Effector memory CD8-positive, alpha-beta T cell (primary cell): ENCODE results near the gene CNTN4.

Experiments used
- ATAC-seq: fragments of 150-1000 bp; cut with Tn5 transposase; replicated peaks from 2 replicates; pipeline ENCODE4 v1.10.0; 2021; ENCODE audit warnings: mild to moderate bottlenecking, moderate library complexity
- DNase-seq, 3 experiments: peaks; one replicate each; pipeline ENCODE4 v3.0.0; 2021
- H3K27ac Mint-ChIP-seq, 2 donors: one replicate each; pipeline ENCODE4 v1.8.0; 2022; ENCODE audit warnings: mild to moderate bottlenecking in 2 of 2, mixed read lengths in 2 of 2, moderate library complexity in 2 of 2
- H3K27me3 Mint-ChIP-seq, 2 donors: one replicate each; pipeline ENCODE4 v1.8.0; 2022; ENCODE audit warnings: mixed read lengths in 2 of 2
- H3K36me3 Mint-ChIP-seq: one replicate; pipeline ENCODE4 v1.8.0; 2022; ENCODE audit warnings: mild to moderate bottlenecking, moderate library complexity, mixed read lengths; ENCODE audit not compliant: insufficient read depth
- H3K4me1 Mint-ChIP-seq, 2 donors: one replicate each; pipeline ENCODE4 v1.8.0; 2022; ENCODE audit warnings: low read depth in 2 of 2, mixed read lengths in 2 of 2
- H3K4me3 Mint-ChIP-seq, 2 donors: one replicate each; pipeline ENCODE4 v1.8.0; 2022; ENCODE audit warnings: mild to moderate bottlenecking in 2 of 2, mixed read lengths in 2 of 2, moderate library complexity in 2 of 2
- H3K9me3 Mint-ChIP-seq, 2 donors: one replicate each; pipeline ENCODE4 v1.8.0; 2022; ENCODE audit warnings: mixed read lengths in 2 of 2

The CNTN4 gene

DNA sequence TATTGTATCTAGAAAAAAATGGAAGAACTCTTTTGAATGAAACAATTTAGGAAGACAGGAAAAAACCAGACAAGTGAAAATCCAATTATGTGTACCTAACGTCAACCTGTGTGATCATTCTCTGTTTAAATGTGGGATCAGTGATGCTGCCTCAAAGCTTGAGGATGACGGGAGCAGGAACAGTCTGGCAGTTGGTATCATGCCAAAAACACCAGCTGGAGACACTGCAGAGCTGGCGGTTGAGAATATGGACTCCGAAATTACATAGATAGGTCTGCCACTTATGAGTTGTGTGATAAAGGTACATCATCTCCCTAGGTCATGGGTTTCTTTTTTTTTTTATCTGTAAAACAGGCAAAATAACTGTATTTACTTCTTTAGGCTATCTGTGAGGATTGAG is 480.5 kb downstream of the CNTN4 start:
- Mint-ChIP-seq H3K27me3 (peaks cover 0 to 8% of the 10 kb centered on the region in 2 donors), H3K27ac (no peak overlapping the region), H3K4me1 (no peaks in the 10 kb centered on the region), H3K36me3 (no peaks in the 10 kb centered on the region), H3K9me3 (no peaks in the 10 kb centered on the region), H3K4me3 (no peak overlapping the region)
- ATAC-seq (no peak), DNase-seq (no peak)

DNA sequence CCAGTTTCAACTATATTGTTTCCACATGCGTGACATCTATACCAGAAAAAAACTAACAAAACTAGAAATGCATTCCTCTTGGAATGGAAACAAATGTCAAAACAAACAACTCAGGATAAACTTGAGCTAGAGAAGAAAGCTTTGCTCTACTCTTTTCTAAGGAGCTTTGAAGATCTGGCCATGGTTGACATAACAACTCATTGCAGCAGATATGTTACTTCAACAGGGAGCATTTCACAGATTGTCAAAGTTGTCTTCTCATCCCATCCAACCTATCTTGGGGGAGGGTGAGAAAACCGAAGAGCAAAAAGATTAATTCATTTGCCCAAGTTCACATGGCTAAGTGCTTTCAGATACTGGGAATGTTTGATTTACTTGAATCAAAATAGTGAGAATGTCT is 484.4 kb downstream of the CNTN4 start:
- DNase-seq (no peak), ATAC-seq (no peak)
- Mint-ChIP-seq H3K4me1 (no peaks in the 10 kb centered on the region), H3K4me3 (no peak overlapping the region), H3K27ac (no peak overlapping the region), H3K9me3 (no peaks in the 10 kb centered on the region), H3K27me3 (peaks cover 0 to 4% of the 10 kb centered on the region in 2 donors), H3K36me3 (peaks cover 3% of the 10 kb centered on the region)

DNA sequence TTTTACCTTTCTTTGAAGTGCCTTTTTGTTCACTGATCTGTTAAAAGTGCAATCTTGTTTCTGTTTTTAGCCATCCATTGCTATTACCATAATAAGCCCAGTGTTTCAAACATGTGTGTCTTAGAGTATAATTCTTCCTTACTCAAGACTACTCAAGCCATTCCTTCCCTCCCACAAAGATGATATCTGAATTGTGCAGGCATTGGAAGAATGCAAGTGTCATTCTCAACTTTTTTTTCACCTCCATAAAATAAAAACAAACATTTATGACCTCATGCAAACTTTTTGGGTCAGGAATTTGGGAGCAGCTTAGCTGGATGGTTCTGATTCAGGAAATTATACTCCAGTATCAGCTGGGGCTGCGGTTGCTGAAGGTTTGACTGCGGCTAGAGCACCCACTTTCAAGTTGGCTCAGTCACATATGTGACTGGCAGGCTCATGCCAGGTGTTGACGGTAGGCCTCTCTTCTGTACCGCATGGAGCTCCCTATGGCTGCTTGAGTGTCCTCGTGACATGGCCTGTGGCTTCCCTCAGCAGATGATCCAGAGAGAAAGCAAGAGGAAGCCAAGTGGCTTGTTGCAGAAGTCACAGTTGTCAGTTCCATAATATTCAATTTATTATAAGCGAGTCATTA is 490.8 kb downstream of the CNTN4 start:
- H3K27me3 Mint-ChIP-seq, result no peaks in the 10 kb centered on the region

DNA sequence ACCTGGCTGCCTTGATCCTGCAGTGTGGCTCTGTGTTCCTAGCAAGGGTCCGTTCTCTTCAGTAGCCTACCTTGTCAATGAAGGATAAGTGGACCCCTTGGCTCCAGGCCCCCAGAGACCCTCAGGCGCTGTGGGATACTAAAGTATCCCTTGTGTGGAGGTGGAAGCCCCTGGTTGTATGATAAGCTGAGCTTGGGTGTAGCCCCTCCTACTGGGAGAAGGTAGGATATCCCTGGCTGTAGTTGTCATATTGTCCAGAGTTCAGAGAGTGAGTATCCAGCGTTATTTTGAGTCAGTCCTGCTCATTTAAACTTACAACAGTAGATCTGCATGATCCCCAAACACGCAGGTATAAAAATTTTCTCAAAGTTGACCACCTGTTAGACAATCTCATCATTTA is 496.8 kb downstream of the CNTN4 start:
- ATAC-seq (no peak), DNase-seq (no peak)
- no peaks in the 10 kb centered on the region for H3K27me3 Mint-ChIP-seq
- no peak overlapping the region for H3K4me3 Mint-ChIP-seq
- H3K9me3 Mint-ChIP-seq, result peaks cover 0 to 2% of the 10 kb centered on the region in 2 donors
- no peaks in the 10 kb centered on the region for H3K36me3 Mint-ChIP-seq
- no peak overlapping the region for H3K27ac Mint-ChIP-seq
- H3K4me1 Mint-ChIP-seq, result no peaks in the 10 kb centered on the region

More for the DNA sequence above, 490.8 kb downstream of the CNTN4 start:
- no peak for ATAC-seq
- no peak for DNase-seq
- no peak overlapping the region for H3K27ac Mint-ChIP-seq
- peaks cover 0 to 3% of the 10 kb centered on the region in 2 donors for H3K9me3 Mint-ChIP-seq
- H3K4me3 Mint-ChIP-seq, result no peak overlapping the region
- H3K4me1 Mint-ChIP-seq, result no peaks in the 10 kb centered on the region
- peaks cover 3% of the 10 kb centered on the region for H3K36me3 Mint-ChIP-seq

DNA sequence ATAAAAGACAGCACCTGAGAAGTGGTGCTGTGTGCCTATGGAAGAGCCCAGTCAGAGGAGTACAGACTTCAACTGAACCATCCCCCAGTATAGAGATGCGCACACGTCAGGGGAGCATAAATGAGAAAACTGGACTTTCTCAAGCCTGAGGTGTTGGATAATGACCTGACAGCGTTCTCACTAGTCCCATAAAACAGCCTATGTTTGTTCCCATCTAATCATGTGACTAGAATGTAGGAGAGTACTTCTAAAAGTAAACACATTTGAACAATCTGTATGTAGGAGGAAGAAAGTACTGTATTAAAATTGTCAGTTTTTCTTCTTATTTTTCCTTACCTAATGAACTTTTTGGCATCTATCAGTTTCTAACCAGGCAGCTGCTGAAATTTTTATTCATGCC is 498.9 kb downstream of the CNTN4 start:
- no peak overlapping the region for H3K27ac Mint-ChIP-seq
- H3K4me1 Mint-ChIP-seq, result no peaks in the 10 kb centered on the region
- H3K9me3 Mint-ChIP-seq, result no peaks in the 10 kb centered on the region
- H3K4me3 Mint-ChIP-seq, result no peak overlapping the region
- DNase-seq (no peak), ATAC-seq (no peak)
- no peaks in the 10 kb centered on the region for H3K36me3 Mint-ChIP-seq
- no peaks in the 10 kb centered on the region for H3K27me3 Mint-ChIP-seq

DNA sequence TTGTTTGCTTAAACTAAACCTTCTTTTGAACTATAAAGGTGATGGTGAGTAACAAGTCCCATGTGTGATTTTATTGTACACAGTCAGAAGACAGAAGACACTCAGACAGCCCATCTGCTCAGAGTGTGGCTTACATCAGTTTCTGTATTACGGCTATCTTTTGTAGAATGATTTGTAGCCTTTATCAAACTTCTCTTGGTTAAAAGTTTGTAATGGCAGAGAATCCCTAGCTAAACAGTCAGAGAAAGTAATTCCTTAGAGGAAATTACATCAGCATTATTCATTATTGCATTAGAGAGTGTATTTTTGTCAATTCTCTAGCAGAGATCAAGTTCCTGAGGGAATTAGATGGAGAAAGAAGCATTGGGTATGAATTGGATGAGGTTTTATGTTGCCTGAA is 500.8 kb downstream of the CNTN4 start:
- no peaks in the 10 kb centered on the region for H3K36me3 Mint-ChIP-seq
- H3K27me3 Mint-ChIP-seq, result no peaks in the 10 kb centered on the region
- H3K9me3 Mint-ChIP-seq, result no peaks in the 10 kb centered on the region
- no peak overlapping the region for H3K27ac Mint-ChIP-seq
- H3K4me1 Mint-ChIP-seq, result no peaks in the 10 kb centered on the region
- ATAC-seq (no peak), DNase-seq (no peak)
- H3K4me3 Mint-ChIP-seq, result no peak overlapping the region

DNA sequence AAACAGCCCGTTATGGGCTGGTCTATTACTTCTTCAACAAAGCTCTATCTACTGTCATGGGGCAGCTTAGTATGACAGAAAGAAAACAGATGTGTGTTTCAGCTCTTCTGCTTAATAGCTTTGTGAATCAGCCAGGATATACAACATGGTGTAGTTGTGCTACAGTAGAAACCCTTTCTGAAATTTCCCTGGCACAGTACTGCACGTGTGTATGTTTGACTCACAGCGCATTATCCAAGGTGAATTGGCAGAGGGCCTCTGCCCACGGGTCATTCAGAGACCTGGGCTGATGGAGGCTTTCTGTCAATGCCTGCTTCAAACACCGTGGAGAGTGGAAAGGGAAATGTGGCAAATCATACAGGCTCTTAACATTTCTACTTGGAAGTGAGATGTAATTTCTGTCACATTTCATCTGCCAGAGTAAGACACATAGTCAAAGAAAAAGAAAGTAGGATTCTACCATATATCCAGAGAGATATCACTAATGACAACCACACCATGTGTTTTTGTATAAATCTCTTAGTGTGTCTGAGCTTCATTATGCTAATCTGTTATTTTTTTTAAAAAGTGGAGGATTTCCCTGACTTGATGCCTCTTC is 505.1 kb downstream of the CNTN4 start:
- ATAC-seq (no peak), DNase-seq (no peak)
- Mint-ChIP-seq H3K27me3 (no peaks in the 10 kb centered on the region), H3K4me3 (no peak overlapping the region), H3K9me3 (no peaks in the 10 kb centered on the region), H3K36me3 (no peaks in the 10 kb centered on the region), H3K27ac (no peak overlapping the region), H3K4me1 (no peaks in the 10 kb centered on the region)

DNA sequence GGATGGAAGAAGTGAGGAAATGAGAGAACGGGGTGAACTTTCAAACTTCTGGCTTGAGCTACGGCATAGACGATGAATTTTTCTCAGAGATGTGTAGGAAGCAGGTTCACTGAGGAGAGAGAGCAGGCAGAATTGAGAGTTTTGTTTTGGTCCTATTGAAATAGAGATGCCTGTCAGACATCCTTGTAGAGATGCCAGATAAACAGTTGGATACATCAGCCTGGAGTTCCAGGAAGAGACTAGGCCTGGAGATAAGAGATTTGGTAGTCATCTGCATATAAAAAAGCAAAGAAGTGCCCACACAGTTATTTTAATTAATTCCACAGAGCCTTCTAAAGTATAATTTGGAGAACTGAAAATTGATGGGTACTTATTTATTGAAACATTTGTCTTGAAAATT is 515.9 kb downstream of the CNTN4 start:
- no peaks in the 10 kb centered on the region for H3K4me1 Mint-ChIP-seq
- H3K36me3 Mint-ChIP-seq, result no peaks in the 10 kb centered on the region
- no peak overlapping the region for H3K4me3 Mint-ChIP-seq
- ATAC-seq (no peak), DNase-seq (no peak)
- no peak overlapping the region for H3K27ac Mint-ChIP-seq
- H3K9me3 Mint-ChIP-seq, result peaks cover 4 to 5% of the 10 kb centered on the region in 2 donors
- H3K27me3 Mint-ChIP-seq, result no peaks in the 10 kb centered on the region

DNA sequence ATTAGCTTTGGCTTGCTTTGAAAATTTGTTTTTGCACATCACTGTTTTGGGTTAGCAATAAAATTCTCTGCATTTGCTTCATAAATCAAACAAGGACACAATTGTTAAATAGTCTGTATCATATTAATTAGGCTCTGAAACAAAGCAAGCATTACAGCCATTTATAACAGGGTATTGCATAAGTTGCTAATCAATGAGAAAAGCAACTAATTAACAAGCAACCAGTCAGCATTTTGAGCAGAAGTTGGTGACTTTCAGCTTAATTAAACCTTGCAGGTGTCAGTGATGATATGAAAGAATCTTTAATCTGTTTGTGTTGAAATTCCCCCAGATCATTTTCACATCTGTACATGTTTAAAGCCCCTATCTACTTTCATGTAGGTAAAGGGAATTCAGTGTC is 516.4 kb downstream of the CNTN4 start:
- no peaks in the 10 kb centered on the region for H3K27me3 Mint-ChIP-seq
- H3K4me3 Mint-ChIP-seq, result no peak overlapping the region
- no peak overlapping the region for H3K27ac Mint-ChIP-seq

DNA sequence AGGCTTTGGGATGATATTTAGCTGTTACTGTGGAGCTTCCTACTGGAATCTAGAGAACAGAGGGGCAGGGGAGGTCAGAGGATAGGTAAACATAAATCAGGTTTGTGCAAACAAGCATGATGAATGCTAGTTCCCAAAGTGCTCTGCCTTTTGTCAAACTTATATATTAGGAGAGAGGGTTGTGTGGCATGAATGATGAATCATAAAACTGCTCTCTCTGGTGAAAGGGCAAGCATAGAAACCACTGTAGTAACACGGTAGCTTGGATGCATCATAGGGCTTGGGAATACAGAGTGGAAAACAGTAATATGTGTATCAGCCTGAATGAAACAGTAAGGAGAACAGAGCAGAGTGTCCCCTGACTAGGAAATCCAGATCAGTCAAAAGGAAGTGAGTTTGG is 524.8 kb downstream of the CNTN4 start:
- no peaks in the 10 kb centered on the region for H3K4me1 Mint-ChIP-seq
- DNase-seq, result no peak
- ATAC-seq, result no peak
- H3K4me3 Mint-ChIP-seq, result no peak overlapping the region
- no peaks in the 10 kb centered on the region for H3K36me3 Mint-ChIP-seq
- H3K27me3 Mint-ChIP-seq, result no peaks in the 10 kb centered on the region
- H3K27ac Mint-ChIP-seq, result no peak overlapping the region
- no peaks in the 10 kb centered on the region for H3K9me3 Mint-ChIP-seq

More for the DNA sequence above, 516.4 kb downstream of the CNTN4 start:
- no peaks in the 10 kb centered on the region for H3K36me3 Mint-ChIP-seq
- no peaks in the 10 kb centered on the region for H3K4me1 Mint-ChIP-seq
- H3K9me3 Mint-ChIP-seq, result peaks cover 4 to 5% of the 10 kb centered on the region in 2 donors
- DNase-seq, result no peak
- no peak for ATAC-seq

DNA sequence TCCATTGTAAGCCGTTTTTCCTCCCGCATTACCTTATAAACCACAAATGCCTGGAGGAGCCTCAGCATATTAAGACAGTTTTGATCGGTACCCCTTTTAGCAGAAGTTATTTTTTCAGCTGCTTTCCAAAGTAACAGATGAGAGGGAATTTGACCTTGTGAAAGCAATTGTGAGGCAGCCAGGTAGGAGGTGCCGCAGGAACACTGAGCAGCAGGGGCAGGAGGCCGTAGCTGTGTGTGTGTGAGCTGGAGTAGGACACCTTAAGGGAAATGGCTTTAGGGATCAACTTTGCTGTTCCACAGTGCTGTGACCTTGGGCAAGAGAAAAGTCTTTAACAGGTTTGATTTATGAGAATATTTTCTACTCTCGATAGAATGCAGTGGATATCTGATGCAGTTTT is 529.5 kb downstream of the CNTN4 start:
- ATAC-seq (no peak), DNase-seq (no peak)
- H3K27me3 Mint-ChIP-seq, result no peaks in the 10 kb centered on the region
- H3K4me1 Mint-ChIP-seq, result no peaks in the 10 kb centered on the region
- H3K27ac Mint-ChIP-seq, result no peak overlapping the region
- H3K9me3 Mint-ChIP-seq, result no peaks in the 10 kb centered on the region
- no peak overlapping the region for H3K4me3 Mint-ChIP-seq
- no peaks in the 10 kb centered on the region for H3K36me3 Mint-ChIP-seq

DNA sequence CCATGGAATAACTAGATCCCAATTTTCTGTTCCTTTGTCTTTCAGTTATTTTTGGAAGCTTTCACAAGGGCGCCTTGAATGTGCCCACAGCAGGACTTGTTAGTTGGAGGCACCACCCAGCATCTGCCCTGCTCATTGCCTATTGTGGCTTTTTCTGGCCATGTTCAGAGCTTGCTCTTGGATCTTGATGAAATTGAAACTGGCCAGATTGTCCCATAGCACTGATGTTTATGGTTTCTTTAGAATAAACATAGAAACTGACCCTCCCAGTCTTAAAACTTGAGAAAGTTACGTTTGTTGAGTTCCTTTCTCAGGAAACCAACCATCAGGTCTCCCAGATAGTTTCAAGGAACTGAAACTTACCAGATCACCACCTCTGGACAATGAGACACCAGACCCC is 536.8 kb downstream of the CNTN4 start:
- Mint-ChIP-seq H3K9me3 (peaks cover 0 to 2% of the 10 kb centered on the region in 2 donors), H3K4me1 (no peaks in the 10 kb centered on the region), H3K4me3 (no peak overlapping the region), H3K36me3 (no peaks in the 10 kb centered on the region), H3K27me3 (no peaks in the 10 kb centered on the region), H3K27ac (no peak overlapping the region)
- no peak for ATAC-seq
- DNase-seq, result no peak

DNA sequence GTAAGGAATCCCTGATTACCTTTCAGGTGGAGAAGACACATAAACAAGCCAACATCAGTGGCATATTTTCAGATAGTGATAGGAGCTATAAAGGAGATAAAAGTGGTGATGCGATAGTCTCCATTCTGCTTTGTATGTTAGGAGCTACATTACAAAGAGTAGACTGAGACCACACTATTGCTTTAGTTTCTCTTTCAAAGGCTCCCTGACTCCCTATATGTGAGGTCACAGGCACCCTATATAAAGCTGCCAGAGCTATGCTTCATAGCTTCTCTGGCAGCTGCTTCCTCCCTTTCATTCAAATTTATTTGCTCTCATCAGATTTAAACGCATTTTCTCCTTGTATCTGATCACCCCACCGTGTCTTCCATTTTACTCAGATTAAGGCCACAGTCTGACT is 544.9 kb downstream of the CNTN4 start:
- H3K4me3 Mint-ChIP-seq, result no peak overlapping the region
- no peak for ATAC-seq
- no peaks in the 10 kb centered on the region for H3K4me1 Mint-ChIP-seq
- H3K36me3 Mint-ChIP-seq, result no peaks in the 10 kb centered on the region
- DNase-seq, result no peak
- no peak overlapping the region for H3K27ac Mint-ChIP-seq
- no peaks in the 10 kb centered on the region for H3K27me3 Mint-ChIP-seq
- H3K9me3 Mint-ChIP-seq, result no peaks in the 10 kb centered on the region

DNA sequence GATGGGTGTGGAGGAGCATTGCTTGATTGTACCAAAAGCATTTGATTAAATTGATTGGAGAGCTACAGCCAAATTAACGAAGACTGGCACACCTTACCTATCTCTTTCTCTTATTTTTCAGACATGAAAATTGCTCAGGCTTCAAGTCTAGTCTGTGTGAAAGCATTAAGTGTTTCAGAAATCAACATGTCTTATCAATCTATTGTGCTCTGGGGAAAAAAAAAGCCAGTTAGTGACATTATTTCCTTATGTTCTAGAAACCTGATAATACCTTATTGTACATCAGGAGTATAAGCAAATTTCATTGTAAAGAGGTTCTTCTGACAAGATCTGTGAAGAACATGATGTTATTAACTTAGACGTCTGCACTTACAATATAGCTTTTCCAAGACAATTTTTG is 546.3 kb downstream of the CNTN4 start:
- Mint-ChIP-seq H3K4me1 (no peaks in the 10 kb centered on the region), H3K27ac (no peak overlapping the region), H3K27me3 (no peaks in the 10 kb centered on the region), H3K9me3 (peaks cover 0 to 3% of the 10 kb centered on the region in 2 donors), H3K36me3 (no peaks in the 10 kb centered on the region), H3K4me3 (no peak overlapping the region)
- no peak for DNase-seq
- ATAC-seq, result no peak
